Erythroblast (primary cell): ENCODE data around the gene SLC29A3.
A peak's percentile ranks its signal among the peaks of the same experiment; 100 is the strongest.
"Not testable (repeated sequence)": the region's sequence is repeated elsewhere in the genome, so short reads cannot be mapped to it uniquely, and the experiment has no call there.

Experiments used
- DNase-seq, 2 experiments: peaks; one replicate each; lab custom pipeline; 2025; lab: John Stamatoyannopoulos, UW
- GATA1 ChIP-seq: IDR thresholded peaks from 2 replicates; pipeline ENCODE4 v1.6.1; 2011; ENCODE audit warnings: low read depth, mild to moderate bottlenecking, control low read depth, low read length, moderate library complexity
- POLR2A ChIP-seq: IDR thresholded peaks from 2 replicates; pipeline ENCODE4 v1.6.1; 2011; ENCODE audit warnings: mild to moderate bottlenecking, low read length

SLC29A3 gene

GRCh38 chr10:71344154-71344925 lies 25.3 kb downstream of the SLC29A3 start:
- DNase-seq, result no peak
- TF ChIP-seq POLR2A (no peak), GATA1 (no peak)

GRCh38 chr10:71344993-71345480 lies 26.0 kb downstream of the SLC29A3 start:
- no peak for TF ChIP-seq POLR2A
- TF ChIP-seq GATA1, result no peak

GRCh38 chr10:71345694-71346093 lies 26.6 kb downstream of the SLC29A3 start:
- peak in 1 of 2 experiments; percentile 9 for DNase-seq
- TF ChIP-seq GATA1, result no peak
- no peak for TF ChIP-seq POLR2A

More at GRCh38 chr10:71344993-71345480, 26.0 kb downstream of the SLC29A3 start:
- no peak for DNase-seq

GRCh38 chr10:71346731-71347130 lies 27.7 kb downstream of the SLC29A3 start:
- TF ChIP-seq POLR2A (no peak), GATA1 (no peak)
- DNase-seq, result no peak

GRCh38 chr10:71347587-71348395 lies 28.7 kb downstream of the SLC29A3 start:
- TF ChIP-seq GATA1 (no peak), POLR2A (no peak)
- no peak for DNase-seq

GRCh38 chr10:71348850-71349249 lies 29.8 kb downstream of the SLC29A3 start:
- no peak for DNase-seq
- no peak for TF ChIP-seq POLR2A
- TF ChIP-seq GATA1, result no peak

GRCh38 chr10:71349406-71349805 lies 30.3 kb downstream of the SLC29A3 start:
- TF ChIP-seq GATA1 (no peak), POLR2A (no peak)
- DNase-seq, result no peak

- TF ChIP-seq GATA1 (no peak), POLR2A (no peak)
- DNase-seq, result no peak
Observed at GRCh38 chr10:71351087-71351486, 32.0 kb downstream of the SLC29A3 start.

GRCh38 chr10:71351628-71352319 lies 32.7 kb downstream of the SLC29A3 start:
- TF ChIP-seq GATA1 (no peak), POLR2A (no peak)
- DNase-seq, result no peak

- DNase-seq, result no peak
- no peak for TF ChIP-seq GATA1
- TF ChIP-seq POLR2A, result no peak
Observed at GRCh38 chr10:71353639-71354038, 34.6 kb downstream of the SLC29A3 start.

GRCh38 chr10:71354776-71355175 lies 35.7 kb downstream of the SLC29A3 start:
- DNase-seq, result no peak
- TF ChIP-seq GATA1, result no peak
- TF ChIP-seq POLR2A, result no peak

GRCh38 chr10:71355886-71356285 lies 36.8 kb downstream of the SLC29A3 start:
- no peak for TF ChIP-seq GATA1
- no peak for TF ChIP-seq POLR2A

GRCh38 chr10:71357792-71358265 lies 38.8 kb downstream of the SLC29A3 start:
- TF ChIP-seq POLR2A (no peak), GATA1 (no peak)
- DNase-seq, result no peak

More at GRCh38 chr10:71355886-71356285, 36.8 kb downstream of the SLC29A3 start:
- DNase-seq, result no peak

- DNase-seq, result no peak
- no peak for TF ChIP-seq POLR2A
- no peak for TF ChIP-seq GATA1
Observed at GRCh38 chr10:71358277-71358676, 39.2 kb downstream of the SLC29A3 start.

GRCh38 chr10:71358906-71359305 lies 39.8 kb downstream of the SLC29A3 start:
- DNase-seq, result not testable (repeated sequence)
